ENCODE data around the gene CA5B. TPM values are rescaled to one million over a fixed set of nuclear protein-coding genes. Genes with fewer than 3 reads are reported as not detected.

The CA5B gene
- total and polyA plus RNA-seq, 2 of the 8 experiments (the other 6 are each of a cell fraction or from before 2014, with no cell fraction given): 3.3 to 8.6 TPM

DNA sequence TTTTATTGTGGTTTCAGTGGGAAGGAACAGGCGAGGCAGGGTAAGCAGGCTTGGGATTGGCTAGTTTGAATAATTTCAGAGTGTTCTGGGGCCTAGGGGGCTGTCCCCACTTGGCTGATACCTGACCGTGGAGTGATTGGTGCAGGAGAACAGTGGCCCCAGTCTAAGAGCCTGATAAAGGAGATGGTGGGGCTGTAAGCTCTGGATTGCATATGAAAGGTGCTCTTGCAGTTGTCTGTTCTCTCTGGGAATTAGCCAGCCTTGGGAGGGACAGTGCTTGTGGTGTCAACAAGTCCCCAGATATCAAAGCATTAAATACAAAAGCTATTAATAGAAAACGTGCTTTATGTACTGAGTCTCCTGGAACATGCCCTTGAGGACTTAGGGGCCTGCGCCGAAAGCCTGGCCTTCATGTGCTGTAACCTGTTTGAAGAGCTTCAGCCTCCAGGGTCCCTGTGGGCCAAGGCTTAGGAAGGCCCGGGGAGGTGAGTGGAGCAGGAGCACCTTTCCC, 43.1 kb upstream of the CA5B start:
- Histone ChIP-seq H3K36me3 (ENCODE audit: control insufficient read depth in 2 of 4, insufficient read depth in 4 of 4, low read length in 3 of 4) (peaks cover 0 to 15% (median 4%) of the 10 kb centered on the region in 4 experiments; a peak in 2 of 8 replicates), H3K4ac (replicated peaks; ENCODE audit: insufficient read length, low read depth, low read length) (no peak overlapping the region), H3K27me3 (replicated peaks in 1 of 4; ENCODE audit: control insufficient read depth in 3 of 4, extremely low read depth in 1 of 4, insufficient read depth in 3 of 4, low read length in 3 of 4) (no peaks in the 10 kb centered on the region), H3K4me2 (ENCODE audit: insufficient read depth in 1 of 2, low read depth in 2 of 2, low read length in 2 of 2) (no peak overlapping the region), H4K8ac (ENCODE audit: extremely low read depth, insufficient read depth, low read length) (no peak overlapping the region), H3K4me1 (replicated peaks in 1 of 4; ENCODE audit: control insufficient read depth in 3 of 4, insufficient read depth in 4 of 4, low read length in 3 of 4) (no peaks in the 10 kb centered on the region), H3K23me2 (ENCODE audit: low read depth, low read length) (no peaks in the 10 kb centered on the region), H2AK5ac (ENCODE audit: low read depth, low read length) (no peak overlapping the region), H2BK15ac (ENCODE audit: low read length) (no peak overlapping the region), H3K18ac (ENCODE audit: extremely low read depth, low read length) (no peak overlapping the region), H4K91ac (replicated peaks; ENCODE audit: insufficient read length, low read length) (no peak overlapping the region), H3K79me1 (ENCODE audit: low read depth, low read length) (no peaks in the 10 kb centered on the region), H2BK120ac (replicated peaks; ENCODE audit: low read depth, low read length) (no peak overlapping the region), H4K5ac (ENCODE audit: insufficient read length, low read depth, low read length) (no peak overlapping the region), H2AFZ (ENCODE audit: low read length) (no peak overlapping the region), H3K9ac (replicated peaks in 1 of 4; ENCODE audit: extremely low read depth in 1 of 4, low read depth in 3 of 4, low read length in 3 of 4) (no peak overlapping the region), H2BK12ac (ENCODE audit: low read depth, low read length) (no peak overlapping the region), H3K9me3 (ENCODE audit: insufficient read depth in 2 of 2, low read depth in 1 of 2, low read length in 1 of 2) (no peaks in the 10 kb centered on the region), H3K14ac (ENCODE audit: insufficient read length) (no peak overlapping the region), H2BK5ac (ENCODE audit: low read depth, low read length) (no peak overlapping the region), H4K20me1 (replicated peaks in 1 of 2; ENCODE audit: control insufficient read depth in 1 of 2, insufficient read depth in 2 of 2, low read length in 2 of 2) (no peaks in the 10 kb centered on the region), H3K4me3 (ENCODE audit: extremely low read depth in 1 of 4, insufficient read depth in 2 of 4, low read depth in 3 of 4, low read length in 4 of 4) (no peak overlapping the region), H2BK20ac (ENCODE audit: low read length) (no peak overlapping the region), H3K79me2 (ENCODE audit: control insufficient read depth in 1 of 2, insufficient read depth in 2 of 2, low read length in 2 of 2) (no peaks in the 10 kb centered on the region), H3K27ac (ENCODE audit: low read depth, low read length) (no peak overlapping the region), H3K56ac (replicated peaks; ENCODE audit: insufficient read length, low read depth, low read length) (no peak overlapping the region), H3K23ac (ENCODE audit: insufficient read length) (no peak overlapping the region)
- TF ChIP-seq EZH2 (IDR thresholded peaks at IDR 0.05; ENCODE audit: low read depth, low read length, severe bottlenecking) (no peak), TCF12 (IDR thresholded peaks at IDR 0.05; ENCODE audit: low read depth, low read length) (no peak)
- TF ChIP-seq, protein P1, sequence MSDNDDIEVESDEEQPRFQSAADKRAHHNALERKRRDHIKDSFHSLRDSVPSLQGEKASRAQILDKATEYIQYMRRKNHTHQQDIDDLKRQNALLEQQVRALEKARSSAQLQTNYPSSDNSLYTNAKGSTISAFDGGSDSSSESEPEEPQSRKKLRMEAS (IDR thresholded peaks at IDR 0.05): no peak
- FAIRE-seq (no peak), DNase-seq (ENCODE audit: low read depth in 1 of 2, low spot score in 2 of 2) (no peak)
- ChIA-PET POLR2A (ENCODE audit: partially characterized antibody) (interaction anchor here (1.0 kb wide), 1 partner anchor 9 kb away, joined by 3 read pairs; no protein-coding TSS in a partner anchor), CTCF (ENCODE audit: partially characterized antibody) (interaction anchor here (0.8 kb wide), 1 partner anchor 10 kb away, joined by 3 read pairs; no protein-coding TSS in a partner anchor)
- 90% methylated on average over 6 of the region's 6 CpGs; no CpG with 5 or more reads in 1 of the 2 experiments for WGBS, 2 experiments (ENCODE audit: extremely low coverage in 1 of 2, insufficient coverage in 1 of 2, insufficient read length in 1 of 2, insufficient replicate concordance in 2 of 2, low coverage in 1 of 2, low lambda C conversion rate in 2 of 2, missing lambda C conversion rate in 1 of 2)
